Thyroid gland (tissue), 4 donors: ENCODE measurements around the gene TMEM267. TPM values are rescaled to one million over a fixed set of nuclear protein-coding genes. Genes with fewer than 3 reads are reported as not detected.
A peak's percentile ranks its signal among the peaks of the same experiment; 100 is the strongest.

Source experiments
- DNase-seq, 2 donors: peaks; one replicate each; pipeline ENCODE4 v3.0.0-alpha.2; 2019
- H3K27ac ChIP-seq, 3 donors: fragments of 200-600 bp; sonication (generic); 1 replicate in 2 of 3; 2 replicates in 1 of 3; pipeline ENCODE4 v1.5.1; 2016 to 2019; ENCODE audit warnings: mild to moderate bottlenecking in 1 of 3, moderate library complexity in 1 of 3
- H3K27me3 ChIP-seq: fragments of 200-600 bp; sonication (generic); one replicate; pipeline ENCODE4 v1.5.1; 2019
- H3K36me3 ChIP-seq, 2 donors: fragments of 200-600 bp; sonication (generic); one replicate each; pipeline ENCODE4 v1.5.1; 2016 to 2019
- H3K4me1 ChIP-seq, 2 donors: fragments of 200-600 bp; sonication (generic); one replicate each; pipeline ENCODE4 v1.5.1; 2017 to 2019
- H3K4me3 ChIP-seq, 3 donors: fragments of 200-600 bp; sonication (generic); replicated peaks in 1 of 3; 1 replicate in 2 of 3; 2 replicates in 1 of 3; pipeline ENCODE4 v1.5.1; 2016; ENCODE audit warnings: mild to moderate bottlenecking in 1 of 3
- H3K9me3 ChIP-seq: fragments of 200-600 bp; sonication (generic); one replicate; pipeline ENCODE4 v1.5.1; 2017
- POLR2A ChIP-seq, 2 donors: fragments of 450-650 bp; IDR thresholded peaks; one replicate each; pipeline ENCODE4 v1.6.1; 2017; ENCODE audit warnings: antibody characterized with exemption in 2 of 2, mild to moderate bottlenecking in 2 of 2, moderate library complexity in 1 of 2
- WGBS, 2 donors: methylation state at CpG; one replicate each; pipeline ENCODE4 v1.1.5; 2017; 5-methylcytosine and 5-hydroxymethylcytosine counted together
- intact Hi-C: fragments of 100-400 bp; cut with DNase I; formaldehyde crosslinking; loops from one replicate; pipeline ENCODE4 v1.15.1; 2023
- total RNA-seq, 4 donors: library from RNA; depleted of rRNA; stranded (reverse); fragments of >200 nt; gene quantifications; one replicate each; pipeline ENCODE4 v1.2.3, GENCODE V29; 2016
- TF ChIP-seq, protein P1 (sequence below), 6 experiments: fragments of 200-600 bp in 3 of 6; fragments of 450-650 bp in 3 of 6; sonication (generic) in 3 of 6; IDR thresholded peaks; one replicate each; pipeline ENCODE4 v1.5.1; 2016 to 2019; ENCODE audit warnings: antibody characterized with exemption in 6 of 6, mild to moderate bottlenecking in 2 of 6, inconsistent platforms in 1 of 6, moderate library complexity in 1 of 6

TMEM267 gene
- total RNA-seq, 4 donors from 2014 or later = 24.6 to 40.4 (median 29.2) TPM

DNA sequence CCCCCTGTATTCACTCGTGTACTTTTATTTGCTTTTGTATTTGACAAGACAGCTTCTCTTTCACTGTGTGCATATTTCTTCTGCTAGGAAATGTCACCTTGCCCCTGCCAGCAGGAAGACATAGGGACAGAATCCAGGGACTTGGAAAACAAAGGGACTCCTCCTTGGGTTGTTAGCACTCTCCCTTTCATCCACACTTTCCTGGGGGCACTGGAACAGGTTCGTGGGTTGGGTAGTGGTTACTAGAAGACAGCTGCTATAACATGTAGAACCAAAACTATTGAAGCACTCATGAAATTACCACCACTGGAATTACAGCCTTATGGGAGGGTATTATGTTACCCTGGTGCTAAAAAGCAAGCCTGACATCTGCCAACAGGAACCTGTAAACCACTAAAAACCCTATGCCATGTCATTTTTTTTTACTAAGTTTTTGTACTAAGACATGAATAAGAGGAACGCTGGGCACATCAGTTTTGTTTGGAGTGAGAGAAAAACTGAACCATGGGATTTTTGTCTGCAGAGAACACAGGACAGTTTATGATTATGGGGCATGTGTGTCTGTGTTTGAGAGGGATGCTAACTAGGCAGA lies 66.8 kb downstream of the TMEM267 start:
- H3K4me1 ChIP-seq = peaks cover 47 to 48% of the 10 kb centered on the region in 2 donors
- peak overlapping the region in 2 of 3 donors; percentile 33 to 38 for H3K27ac ChIP-seq
- DNase-seq = no peak
- H3K36me3 ChIP-seq = no peaks in the 10 kb centered on the region
- H3K27me3 ChIP-seq = no peaks in the 10 kb centered on the region
- H3K9me3 ChIP-seq = no peaks in the 10 kb centered on the region
- 65 to 72% methylated on average over 3 of the region's 3 CpGs for whole genome bisulfite sequencing, 2 donors
- intact Hi-C loops = no loop called here
- TF ChIP-seq, protein P1, sequence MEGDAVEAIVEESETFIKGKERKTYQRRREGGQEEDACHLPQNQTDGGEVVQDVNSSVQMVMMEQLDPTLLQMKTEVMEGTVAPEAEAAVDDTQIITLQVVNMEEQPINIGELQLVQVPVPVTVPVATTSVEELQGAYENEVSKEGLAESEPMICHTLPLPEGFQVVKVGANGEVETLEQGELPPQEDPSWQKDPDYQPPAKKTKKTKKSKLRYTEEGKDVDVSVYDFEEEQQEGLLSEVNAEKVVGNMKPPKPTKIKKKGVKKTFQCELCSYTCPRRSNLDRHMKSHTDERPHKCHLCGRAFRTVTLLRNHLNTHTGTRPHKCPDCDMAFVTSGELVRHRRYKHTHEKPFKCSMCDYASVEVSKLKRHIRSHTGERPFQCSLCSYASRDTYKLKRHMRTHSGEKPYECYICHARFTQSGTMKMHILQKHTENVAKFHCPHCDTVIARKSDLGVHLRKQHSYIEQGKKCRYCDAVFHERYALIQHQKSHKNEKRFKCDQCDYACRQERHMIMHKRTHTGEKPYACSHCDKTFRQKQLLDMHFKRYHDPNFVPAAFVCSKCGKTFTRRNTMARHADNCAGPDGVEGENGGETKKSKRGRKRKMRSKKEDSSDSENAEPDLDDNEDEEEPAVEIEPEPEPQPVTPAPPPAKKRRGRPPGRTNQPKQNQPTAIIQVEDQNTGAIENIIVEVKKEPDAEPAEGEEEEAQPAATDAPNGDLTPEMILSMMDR (IDR thresholded peaks at IDR 0.05) = no peak
- TF ChIP-seq POLR2A (IDR thresholded peaks at IDR 0.05) = no peak
- no peak overlapping the region for H3K4me3 ChIP-seq

DNA sequence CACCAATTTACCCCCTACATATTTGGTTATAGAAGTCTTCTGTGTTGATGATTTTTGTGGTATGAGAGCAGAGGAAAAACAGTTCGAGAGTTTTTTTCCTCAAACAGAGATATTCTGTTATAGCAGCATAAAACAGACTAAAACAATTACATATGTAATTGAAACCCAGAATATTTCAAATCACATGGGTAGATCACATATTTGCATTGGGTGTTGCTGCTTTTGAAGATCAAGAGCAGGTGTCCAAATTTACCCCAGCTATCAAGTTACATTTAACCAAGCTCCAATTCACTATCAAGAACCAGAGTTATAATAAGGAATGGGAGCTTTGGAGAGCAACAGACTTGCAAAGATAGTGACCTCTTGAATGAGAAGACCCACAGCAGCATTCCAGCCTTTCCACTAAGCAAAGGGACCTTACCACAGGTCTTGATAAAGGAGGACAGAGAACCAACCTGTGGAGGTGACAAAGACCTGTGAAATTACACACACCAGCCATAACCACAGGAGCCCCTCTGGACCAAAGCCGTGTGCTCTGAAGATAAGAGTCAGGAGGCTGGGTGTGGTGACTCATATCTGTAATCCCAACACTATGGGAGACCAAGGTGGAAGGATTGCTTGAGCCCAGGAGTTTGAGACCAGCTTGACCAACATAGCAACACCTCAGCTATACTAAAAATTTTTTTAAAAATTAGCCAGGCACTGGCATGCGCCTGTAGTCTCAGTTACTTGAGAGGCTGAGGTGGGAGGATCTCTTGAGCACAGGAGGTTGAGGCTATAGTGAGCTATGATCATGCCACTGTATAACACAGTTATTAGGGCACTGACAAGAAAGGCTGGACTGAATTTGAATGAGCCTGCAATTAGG lies 67.5 kb downstream of the TMEM267 start:
- intact Hi-C loops = no loop called here
- peaks cover 47 to 48% of the 10 kb centered on the region in 2 donors for H3K4me1 ChIP-seq
- WGBS, 2 donors = 84 to 94% methylated on average over 3 of the region's 3 CpGs

DNA sequence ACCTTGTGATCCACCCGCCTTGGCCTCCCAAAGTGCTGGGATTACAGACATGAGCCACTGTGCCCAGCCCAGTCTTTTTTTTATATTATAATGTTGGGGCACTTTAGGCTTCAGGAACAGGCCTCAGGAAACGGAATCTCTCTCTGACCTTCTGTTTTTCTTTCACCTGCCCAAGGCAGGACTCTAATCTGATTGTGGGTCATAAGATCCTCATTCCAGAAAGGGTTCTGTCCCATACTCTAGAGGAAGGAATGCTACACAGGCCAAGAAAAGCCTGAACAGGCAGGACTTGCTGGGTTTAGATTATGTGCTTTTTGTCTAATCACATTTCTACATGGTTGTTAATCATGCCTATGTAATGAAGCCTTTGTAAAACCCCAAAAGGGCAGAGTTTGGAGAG lies 69.7 kb downstream of the TMEM267 start:
- no peaks in the 10 kb centered on the region for H3K36me3 ChIP-seq
- 90 to 93% methylated on average over 2 of the region's 2 CpGs for WGBS, 2 donors
- H3K27me3 ChIP-seq = no peaks in the 10 kb centered on the region
- no peaks in the 10 kb centered on the region for H3K9me3 ChIP-seq
- H3K4me1 ChIP-seq = peaks cover 63 to 64% of the 10 kb centered on the region in 2 donors
- DNase-seq = no peak
- intact Hi-C loops = no loop called here
- no peak for TF ChIP-seq POLR2A (IDR thresholded peaks at IDR 0.05)
- TF ChIP-seq, protein P1 (IDR thresholded peaks at IDR 0.05) = no peak
- peak overlapping the region; percentile 13 to 91 (median 84) for H3K27ac ChIP-seq
- no peak overlapping the region for H3K4me3 ChIP-seq

More for the DNA sequence above, 67.5 kb downstream of the TMEM267 start:
- TF ChIP-seq, protein P1 (IDR thresholded peaks at IDR 0.05) = no peak
- TF ChIP-seq POLR2A (IDR thresholded peaks at IDR 0.05) = no peak
- Histone ChIP-seq H3K4me3 (no peak overlapping the region), H3K9me3 (no peaks in the 10 kb centered on the region), H3K27ac (peak overlapping the region; percentile 19 to 48 (median 33)), H3K27me3 (no peaks in the 10 kb centered on the region), H3K36me3 (no peaks in the 10 kb centered on the region)
- no peak for DNase-seq

DNA sequence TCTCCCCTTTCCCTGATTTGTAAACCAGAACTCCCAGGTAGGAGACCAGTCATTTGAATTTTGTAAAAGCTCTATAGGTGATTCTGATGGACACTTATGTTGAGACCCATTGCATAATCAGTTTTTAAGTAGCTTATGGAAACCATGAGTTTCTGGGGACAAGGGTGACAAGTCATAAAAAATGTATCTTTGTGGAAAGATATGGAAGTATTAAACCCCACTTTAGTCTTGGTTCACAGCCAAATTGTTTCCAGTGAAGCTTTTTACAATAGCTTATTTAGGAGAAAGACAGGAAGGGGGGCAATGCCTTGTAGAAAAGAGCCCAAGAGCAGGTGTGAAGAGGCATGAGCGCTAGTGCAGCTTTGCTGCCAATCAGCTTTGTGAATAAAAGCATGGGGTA lies 71.0 kb downstream of the TMEM267 start:
- Histone ChIP-seq H3K4me1 (peaks cover 56 to 58% of the 10 kb centered on the region in 2 donors), H3K27me3 (no peaks in the 10 kb centered on the region), H3K4me3 (no peak overlapping the region), H3K36me3 (no peaks in the 10 kb centered on the region), H3K9me3 (no peaks in the 10 kb centered on the region), H3K27ac (peak overlapping the region; percentile 84 to 93 (median 91))
- TF ChIP-seq, protein P1 (IDR thresholded peaks at IDR 0.05) = no peak
- TF ChIP-seq POLR2A (IDR thresholded peaks at IDR 0.05) = no peak
- WGBS, 2 donors = 80 to 90% methylated on average over 1 of the region's 1 CpG
- intact Hi-C loops = no loop called here
- no peak for DNase-seq

DNA sequence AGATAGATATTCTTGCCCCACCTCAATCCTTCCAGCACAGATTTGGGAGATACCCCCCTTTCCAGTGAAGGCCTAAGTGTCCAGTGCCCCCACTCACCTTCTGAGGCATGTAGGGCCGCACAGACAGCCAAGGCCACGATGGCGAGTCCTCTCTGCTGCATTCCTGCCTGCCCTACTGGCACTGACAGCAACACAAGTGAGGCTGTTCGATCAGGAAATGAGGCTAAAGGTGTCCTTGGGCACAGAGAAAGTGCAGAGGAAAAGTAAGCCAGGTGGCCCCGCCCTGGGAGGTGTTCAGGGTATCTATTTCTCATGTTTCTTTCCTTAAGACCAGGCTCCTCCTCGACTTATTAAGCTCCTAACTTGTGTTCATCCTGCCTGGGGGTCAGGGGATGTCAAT lies 71.5 kb downstream of the TMEM267 start, which contains the start of gene CCL28:
Gene CCL28, minus strand, starts transcription at position 236 of the 400 bp plus-strand sequence. Its CDS starts 75 bp downstream, at position 161.
- Histone ChIP-seq H3K36me3 (no peaks in the 10 kb centered on the region), H3K27me3 (no peaks in the 10 kb centered on the region), H3K4me1 (peaks cover 52 to 56% of the 10 kb centered on the region in 2 donors), H3K4me3 (no peak within 1 kb of the TSS), H3K9me3 (no peaks in the 10 kb centered on the region), H3K27ac (peak within 1 kb of the TSS; percentile 84 to 93 (median 91))
- TF ChIP-seq POLR2A (IDR thresholded peaks at IDR 0.05) = no peak
- TF ChIP-seq, protein P1 (IDR thresholded peaks at IDR 0.05) = no peak
- DNase-seq = peak; percentile 28 to 35
- WGBS, 2 donors = 72 to 82% methylated on average over 6 of the region's 6 CpGs
- intact Hi-C loops = no loop called here
